Neural progenitor cell (in vitro differentiated cells): Measurements from ENCODE around the gene TMEM266. TPM values are rescaled to one million over a fixed set of nuclear protein-coding genes. Genes with fewer than 3 reads are reported as not detected.
A peak's percentile ranks its signal among the peaks of the same experiment; 100 is the strongest.

ENCODE experiments used
- DNase-seq: peaks from one replicate; pipeline ENCODE4 v3.0.0-alpha.2; 2016; ENCODE audit warnings: low spot score
- H2AFZ ChIP-seq: fragments of 200-600 bp; sonication (generic); replicated peaks from 2 replicates; pipeline ENCODE4 v1.6.1; 2016; ENCODE audit warnings: antibody characterized with exemption
- H3F3A ChIP-seq: fragments of 200-600 bp; sonication (generic); 2 replicates; pipeline ENCODE4 v1.6.1; 2016; ENCODE audit warnings: antibody characterized with exemption, low read depth
- H3K27ac ChIP-seq: fragments of 200-600 bp; sonication (generic); 2 replicates; pipeline ENCODE4 v1.5.1; 2016; ENCODE audit warnings: mild to moderate bottlenecking
- H3K27me3 ChIP-seq: fragments of 200-600 bp; sonication (generic); 2 replicates; pipeline ENCODE4 v1.6.1; 2016; ENCODE audit warnings: mild to moderate bottlenecking, moderate library complexity
- H3K36me3 ChIP-seq: fragments of 200-600 bp; sonication (generic); 2 replicates; pipeline ENCODE4 v1.5.1; 2016
- H3K4me1 ChIP-seq: fragments of 200-600 bp; sonication (generic); 2 replicates; pipeline ENCODE4 v1.6.1; 2016; ENCODE audit warnings: mixed run types
- H3K4me2 ChIP-seq: fragments of 200-600 bp; sonication (generic); 2 replicates; pipeline ENCODE4 v1.6.1; 2016
- H3K4me3 ChIP-seq: fragments of 200-600 bp; sonication (generic); 2 replicates; pipeline ENCODE4 v1.5.1; 2016
- H3K79me2 ChIP-seq: fragments of 200-600 bp; sonication (generic); 2 replicates; pipeline ENCODE4 v1.6.1; 2016; ENCODE audit warnings: low read depth
- H3K9ac ChIP-seq: fragments of 200-600 bp; sonication (generic); 2 replicates; pipeline ENCODE4 v1.6.1; 2016
- H3K9me3 ChIP-seq: fragments of 200-600 bp; sonication (generic); 2 replicates; pipeline ENCODE4 v1.5.1; 2016; ENCODE audit warnings: low read depth
- H4K20me1 ChIP-seq: fragments of 200-600 bp; sonication (generic); 2 replicates; pipeline ENCODE4 v1.6.1; 2016; ENCODE audit warnings: low read depth
- H3K27ac Mint-ChIP-seq: 3 replicates; pipeline ENCODE4 v1.8.0; 2021; ENCODE audit warnings: mixed read lengths
- H3K27me3 Mint-ChIP-seq: 2 replicates; pipeline ENCODE4 v1.8.0; 2022; ENCODE audit warnings: low read depth, mild to moderate bottlenecking, inconsistent platforms, moderate library complexity, mixed read lengths; ENCODE audit not compliant: insufficient read depth
- H3K36me3 Mint-ChIP-seq: 3 replicates; pipeline ENCODE4 v1.8.0; 2021; ENCODE audit warnings: mixed read lengths
- H3K4me1 Mint-ChIP-seq: 3 replicates; pipeline ENCODE4 v1.8.0; 2021; ENCODE audit warnings: mixed read lengths
- H3K4me3 Mint-ChIP-seq: 3 replicates; pipeline ENCODE4 v1.8.0; 2021; ENCODE audit warnings: mild to moderate bottlenecking, moderate library complexity, mixed read lengths
- H3K9me3 Mint-ChIP-seq: 3 replicates; pipeline ENCODE4 v1.8.0; 2020; ENCODE audit warnings: mixed read lengths
- CTCF ChIP-seq: fragments of 200-600 bp; sonication (generic); IDR thresholded peaks from 2 replicates; pipeline ENCODE4 v1.5.1; 2017; ENCODE audit warnings: antibody characterized with exemption, mild to moderate bottlenecking
- EZH2 ChIP-seq: fragments of 200-600 bp; sonication (generic); IDR thresholded peaks from 2 replicates; pipeline ENCODE4 v1.6.1; 2017; ENCODE audit warnings: antibody characterized with exemption, mild to moderate bottlenecking, moderate library complexity
- EZH2phosphoT487 ChIP-seq: fragments of 200-600 bp; sonication (generic); IDR thresholded peaks from 2 replicates; pipeline ENCODE4 v1.6.1; 2017; ENCODE audit warnings: antibody characterized with exemption
- total RNA-seq: library from RNA; depleted of rRNA; stranded (reverse); fragments of >200 nt; gene quantifications from 2 replicates; pipeline ENCODE4 v1.2.3, GENCODE V29; 2015; ENCODE audit warnings: low replicate concordance

TMEM266 gene
- total RNA-seq, 1 donor from 2014 or later: 0.43 TPM

- no peak overlapping the region for H3K27ac Mint-ChIP-seq
- H3K4me1 Mint-ChIP-seq: peaks cover 15% of the 10 kb centered on the region
- Histone ChIP-seq H3K27ac (no peak overlapping the region), H3K9ac (no peak overlapping the region), H2AFZ (no peak overlapping the region), H3K9me3 (no peaks in the 10 kb centered on the region), H3K4me1 (peaks cover 3% of the 10 kb centered on the region), H3K4me3 (no peak overlapping the region), H3K4me2 (no peak overlapping the region), H3F3A (no peaks in the 10 kb centered on the region), H4K20me1 (no peaks in the 10 kb centered on the region), H3K79me2 (no peaks in the 10 kb centered on the region), H3K27me3 (no peaks in the 10 kb centered on the region), H3K36me3 (no peaks in the 10 kb centered on the region)
- no peak overlapping the region for H3K4me3 Mint-ChIP-seq
- TF ChIP-seq EZH2: no peak
- TF ChIP-seq CTCF: no peak
- TF ChIP-seq EZH2phosphoT487: no peak
- H3K27me3 Mint-ChIP-seq: peaks cover 3% of the 10 kb centered on the region
- peaks cover 3% of the 10 kb centered on the region for H3K9me3 Mint-ChIP-seq
- no peak for DNase-seq
- H3K36me3 Mint-ChIP-seq: no peaks in the 10 kb centered on the region
Observed at GRCh38 chr15:76177491-76178040, 117.8 kb downstream of the TMEM266 start.

GRCh38 chr15:76178296-76179000 is 118.7 kb downstream of the TMEM266 start:
- Histone ChIP-seq H3K4me1 (peaks cover 4% of the 10 kb centered on the region), H3F3A (peaks cover 2% of the 10 kb centered on the region), H4K20me1 (no peaks in the 10 kb centered on the region), H3K79me2 (no peaks in the 10 kb centered on the region), H2AFZ (no peak overlapping the region), H3K4me3 (no peak overlapping the region), H3K4me2 (peak overlapping the region; percentile 31), H3K9me3 (no peaks in the 10 kb centered on the region), H3K27me3 (no peaks in the 10 kb centered on the region), H3K27ac (no peak overlapping the region), H3K36me3 (no peaks in the 10 kb centered on the region), H3K9ac (no peak overlapping the region)
- Mint-ChIP-seq H3K9me3 (peaks cover 3% of the 10 kb centered on the region), H3K4me3 (no peak overlapping the region), H3K4me1 (peaks cover 15% of the 10 kb centered on the region), H3K27me3 (no peaks in the 10 kb centered on the region), H3K27ac (peak overlapping the region; percentile 77), H3K36me3 (no peaks in the 10 kb centered on the region)
- no peak for DNase-seq
- TF ChIP-seq EZH2 (no peak), EZH2phosphoT487 (no peak), CTCF (no peak)

- H3K9me3 Mint-ChIP-seq: peaks cover 3% of the 10 kb centered on the region
- Histone ChIP-seq H3K4me3 (no peak overlapping the region), H2AFZ (no peak overlapping the region), H3F3A (peaks cover 8% of the 10 kb centered on the region), H3K27me3 (no peaks in the 10 kb centered on the region), H3K36me3 (no peaks in the 10 kb centered on the region), H3K27ac (no peak overlapping the region), H3K9me3 (no peaks in the 10 kb centered on the region), H3K4me1 (peaks cover 10% of the 10 kb centered on the region), H3K4me2 (no peak overlapping the region), H3K9ac (no peak overlapping the region), H4K20me1 (no peaks in the 10 kb centered on the region), H3K79me2 (no peaks in the 10 kb centered on the region)
- peaks cover 21% of the 10 kb centered on the region for H3K4me1 Mint-ChIP-seq
- DNase-seq: no peak
- TF ChIP-seq EZH2 (no peak), CTCF (no peak), EZH2phosphoT487 (no peak)
- no peaks in the 10 kb centered on the region for H3K27me3 Mint-ChIP-seq
- H3K36me3 Mint-ChIP-seq: no peaks in the 10 kb centered on the region
- H3K27ac Mint-ChIP-seq: no peak overlapping the region
- H3K4me3 Mint-ChIP-seq: no peak overlapping the region
Observed at GRCh38 chr15:76179023-76179422, 119.2 kb downstream of the TMEM266 start.
